ENCODE measurements around the gene TRIO. TPM values are rescaled to one million over a fixed set of nuclear protein-coding genes. Genes with fewer than 3 reads are reported as not detected.

Gene TRIO
- total and polyA plus RNA-seq, 2 donors (not counting 3 experiments of a cell fraction or from before 2014, with no cell fraction given), result 82.9 to 248 TPM

DNA sequence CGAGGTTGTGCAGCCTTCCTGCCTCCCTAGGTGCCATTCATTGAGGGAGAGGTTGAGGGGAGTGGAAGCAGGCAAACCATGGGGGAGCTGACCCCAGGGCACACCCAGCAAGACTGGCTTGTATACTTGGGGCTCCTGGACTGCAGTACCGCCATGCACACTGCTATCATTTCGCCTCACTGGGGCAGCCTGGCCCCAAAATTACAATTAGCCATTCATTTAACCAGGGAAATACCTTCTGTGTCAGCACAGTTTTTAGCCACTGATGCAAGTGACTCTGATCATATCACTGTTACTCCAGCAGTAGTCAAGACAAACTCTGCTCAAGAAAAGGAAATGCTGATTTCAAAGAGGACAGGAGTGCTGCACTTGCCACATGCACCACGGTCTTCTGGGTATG is 109.7 kb downstream of the TRIO start:
- H3K27ac ChIP-seq (ENCODE audit: insufficient read depth, low read depth, low read length), result no peak overlapping the region
- H3K9ac ChIP-seq (replicated peaks; ENCODE audit: extremely low read depth, insufficient read depth, low read length), result no peak overlapping the region
- peaks cover 99% of the 10 kb centered on the region for H3K79me2 ChIP-seq (ENCODE audit: control insufficient read depth, insufficient read depth, low read length)
- DNase-seq (ENCODE audit: low read depth, low spot score) (no peak), FAIRE-seq (no peak)
- no peak overlapping the region for H2AFZ ChIP-seq (ENCODE audit: low read depth, low read length)
- H3K4me3 ChIP-seq (replicated peaks in 1 of 3; ENCODE audit: insufficient read depth in 1 of 3, low read depth in 1 of 3, low read length in 3 of 3), result no peak overlapping the region
- H3K4me2 ChIP-seq (ENCODE audit: insufficient read depth, low read length), result no peak overlapping the region
- no peaks in the 10 kb centered on the region for H3K9me3 ChIP-seq (replicated peaks; ENCODE audit: control insufficient read depth, insufficient read depth, low read length)
- peaks cover 21% of the 10 kb centered on the region for H3K4me1 ChIP-seq (ENCODE audit: control insufficient read depth, extremely low read depth, insufficient read depth, low read length)
- no TSS peak for BruUV-seq (replicated peaks)
- dilution Hi-C loops (cut with MboI; ENCODE audit: extremely low pct_ligation_motif_present, low sequenced_read_pairs), result loop anchor here (25.0 kb wide), 1 partner anchor 115 kb away; the partner anchor contains the start of gene TRIO
- intact Hi-C loops (cut with micrococcal nuclease), result no loop called here
- no peaks in the 10 kb centered on the region for H4K20me1 ChIP-seq (replicated peaks; ENCODE audit: control insufficient read depth, extremely low read depth, insufficient read depth, low read length)
- ChIA-PET CTCF (no interaction called here), POLR2A (no interaction called here)
- H3K36me3 ChIP-seq (ENCODE audit: control insufficient read depth in 2 of 2, extremely low read depth in 1 of 2, insufficient read depth in 2 of 2, low read length in 2 of 2), result no peaks in the 10 kb centered on the region
- no peak for TF ChIP-seq GATA2 (IDR thresholded peaks at IDR 0.05; ENCODE audit: insufficient read depth, insufficient read length, low read depth, low read length)
- no peak for TF ChIP-seq JUN (IDR thresholded peaks at IDR 0.05; ENCODE audit: borderline replicate concordance, insufficient read depth, insufficient read length, low read depth)
- TF ChIP-seq POLR2AphosphoS5 (IDR thresholded peaks at IDR 0.05; ENCODE audit: insufficient read depth, low read depth, low read length), result no peak
- TF ChIP-seq POLR2A (IDR thresholded peaks at IDR 0.05; ENCODE audit: low read depth, low read length), result no peak
- TF ChIP-seq, protein P1, sequence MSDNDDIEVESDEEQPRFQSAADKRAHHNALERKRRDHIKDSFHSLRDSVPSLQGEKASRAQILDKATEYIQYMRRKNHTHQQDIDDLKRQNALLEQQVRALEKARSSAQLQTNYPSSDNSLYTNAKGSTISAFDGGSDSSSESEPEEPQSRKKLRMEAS (IDR thresholded peaks at IDR 0.05; ENCODE audit: insufficient read depth, insufficient read length), result no peak
- no peaks in the 10 kb centered on the region for H3K27me3 ChIP-seq (ENCODE audit: control insufficient read depth in 2 of 2, insufficient read depth in 2 of 2, low read length in 2 of 2)
- no peaks in the 10 kb centered on the region for H3K9me1 ChIP-seq (replicated peaks; ENCODE audit: control insufficient read depth, extremely low read depth, insufficient read depth, low read length)

DNA sequence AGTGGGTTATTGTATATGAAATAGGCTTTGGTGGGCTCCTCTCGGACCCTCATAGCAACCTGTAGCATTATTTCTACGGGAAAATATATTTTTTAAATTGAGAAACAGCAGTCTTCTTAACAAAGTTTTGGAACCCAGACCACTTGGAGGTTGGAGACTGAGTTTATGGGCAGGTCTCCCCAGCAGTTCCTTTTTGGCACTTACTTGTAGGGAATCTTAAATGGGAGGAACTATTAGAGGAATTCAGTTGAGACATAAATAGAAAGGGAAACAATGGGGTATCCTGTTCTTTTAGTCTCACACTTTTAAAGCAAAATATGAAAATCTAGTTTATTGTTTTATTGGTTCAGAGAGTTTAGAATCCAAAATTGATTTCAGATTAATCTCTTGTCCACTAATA is 111.5 kb downstream of the TRIO start:
- Histone ChIP-seq H3K9me1 (replicated peaks; ENCODE audit: control insufficient read depth, extremely low read depth, insufficient read depth, low read length) (no peaks in the 10 kb centered on the region), H3K79me2 (ENCODE audit: control insufficient read depth, insufficient read depth, low read length) (peaks cover 100% of the 10 kb centered on the region), H2AFZ (ENCODE audit: low read depth, low read length) (no peak overlapping the region), H3K4me1 (ENCODE audit: control insufficient read depth, extremely low read depth, insufficient read depth, low read length) (peaks cover 37% of the 10 kb centered on the region), H3K9ac (replicated peaks; ENCODE audit: extremely low read depth, insufficient read depth, low read length) (no peak overlapping the region), H3K27ac (ENCODE audit: insufficient read depth, low read depth, low read length) (peak overlapping the region; percentile 19), H3K4me2 (ENCODE audit: insufficient read depth, low read length) (peak overlapping the region; percentile 20), H3K36me3 (ENCODE audit: control insufficient read depth in 2 of 2, extremely low read depth in 1 of 2, insufficient read depth in 2 of 2, low read length in 2 of 2) (no peaks in the 10 kb centered on the region), H3K27me3 (ENCODE audit: control insufficient read depth in 2 of 2, insufficient read depth in 2 of 2, low read length in 2 of 2) (no peaks in the 10 kb centered on the region), H4K20me1 (replicated peaks; ENCODE audit: control insufficient read depth, extremely low read depth, insufficient read depth, low read length) (no peaks in the 10 kb centered on the region), H3K4me3 (replicated peaks in 1 of 3; ENCODE audit: insufficient read depth in 1 of 3, low read depth in 1 of 3, low read length in 3 of 3) (peak overlapping the region in 1 of 3 experiments; percentile 9), H3K9me3 (replicated peaks; ENCODE audit: control insufficient read depth, insufficient read depth, low read length) (no peaks in the 10 kb centered on the region)
- TF ChIP-seq EZH2 (IDR thresholded peaks at IDR 0.05; ENCODE audit: borderline replicate concordance, low read depth, low read length, severe bottlenecking) (no peak), POLR2A (IDR thresholded peaks at IDR 0.05; ENCODE audit: low read depth, low read length) (no peak), MYC (IDR thresholded peaks at IDR 0.05; ENCODE audit: low read depth, low read length) (no peak), FOS (IDR thresholded peaks at IDR 0.05; ENCODE audit: borderline replicate concordance, insufficient read depth, low read length) (no peak), GATA2 (IDR thresholded peaks at IDR 0.05; ENCODE audit: insufficient read depth, insufficient read length, low read depth, low read length) (no peak), POLR2AphosphoS5 (IDR thresholded peaks at IDR 0.05; ENCODE audit: insufficient read depth, low read depth, low read length) (no peak), JUN (IDR thresholded peaks at IDR 0.05; ENCODE audit: borderline replicate concordance, insufficient read depth, insufficient read length, low read depth) (no peak)
- TF ChIP-seq, protein P2, sequence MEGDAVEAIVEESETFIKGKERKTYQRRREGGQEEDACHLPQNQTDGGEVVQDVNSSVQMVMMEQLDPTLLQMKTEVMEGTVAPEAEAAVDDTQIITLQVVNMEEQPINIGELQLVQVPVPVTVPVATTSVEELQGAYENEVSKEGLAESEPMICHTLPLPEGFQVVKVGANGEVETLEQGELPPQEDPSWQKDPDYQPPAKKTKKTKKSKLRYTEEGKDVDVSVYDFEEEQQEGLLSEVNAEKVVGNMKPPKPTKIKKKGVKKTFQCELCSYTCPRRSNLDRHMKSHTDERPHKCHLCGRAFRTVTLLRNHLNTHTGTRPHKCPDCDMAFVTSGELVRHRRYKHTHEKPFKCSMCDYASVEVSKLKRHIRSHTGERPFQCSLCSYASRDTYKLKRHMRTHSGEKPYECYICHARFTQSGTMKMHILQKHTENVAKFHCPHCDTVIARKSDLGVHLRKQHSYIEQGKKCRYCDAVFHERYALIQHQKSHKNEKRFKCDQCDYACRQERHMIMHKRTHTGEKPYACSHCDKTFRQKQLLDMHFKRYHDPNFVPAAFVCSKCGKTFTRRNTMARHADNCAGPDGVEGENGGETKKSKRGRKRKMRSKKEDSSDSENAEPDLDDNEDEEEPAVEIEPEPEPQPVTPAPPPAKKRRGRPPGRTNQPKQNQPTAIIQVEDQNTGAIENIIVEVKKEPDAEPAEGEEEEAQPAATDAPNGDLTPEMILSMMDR (IDR thresholded peaks at IDR 0.05; ENCODE audit: extremely low read depth in 1 of 2, insufficient read depth in 1 of 2, low read depth in 1 of 2, low read length in 2 of 2), result no peak
- TF ChIP-seq, protein P1 (IDR thresholded peaks at IDR 0.05; ENCODE audit: insufficient read depth, insufficient read length), result no peak
- dilution Hi-C loops (cut with MboI; ENCODE audit: extremely low pct_ligation_motif_present, low sequenced_read_pairs), result loop anchor here (25.0 kb wide), 1 partner anchor 117 kb away; the partner anchor contains the start of gene TRIO
- ChIA-PET CTCF (no interaction called here), POLR2A (no interaction called here)
- BruUV-seq (replicated peaks), result no TSS peak
- peak; percentile 77 for DNase-seq (ENCODE audit: low read depth, low spot score)
- intact Hi-C loops (cut with micrococcal nuclease), result loop anchor here (2.0 kb wide), 1 partner anchor 14 kb away; no protein-coding TSS in a partner anchor
- FAIRE-seq, result peak; percentile 80
